HEK293 (cell line): Measurements from ENCODE around the gene FBXO10.

Experiments used
- CTCF ChIA-PET: fragments of 350-600 bp; formaldehyde crosslinking; extraction: SDS; loops from one replicate; lab custom pipeline; 2021; ENCODE audit warnings: antibody characterized with exemption; lab: Yijun Ruan, JAX
- POLR2A ChIA-PET: fragments of 300-600 bp; formaldehyde crosslinking; extraction: SDS; loops from one replicate; lab custom pipeline; 2020; ENCODE audit warnings: antibody characterized with exemption, inconsistent platforms; lab: Yijun Ruan, JAX
- H3K27ac ChIP-seq: fragments of 200-500 bp; sonication (Bioruptor generic); 2 replicates; pipeline ENCODE4 v1.5.1; 2014; ENCODE audit warnings: low read depth, low read length, control low read depth, inconsistent platforms; ENCODE audit errors: extremely low read depth
- H3K36me3 ChIP-seq, 2 experiments: fragments of 200-500 bp in 1 of 2; sonication (Bioruptor generic) in 1 of 2; 1 replicate in 1 of 2; 2 replicates in 1 of 2; pipeline ENCODE4 v1.5.1; 2014 to 2017; ENCODE audit warnings: inconsistent platforms in 2 of 2, low read length in 2 of 2; ENCODE audit not compliant: control insufficient read depth in 2 of 2, insufficient read depth in 1 of 2
- H3K4me1 ChIP-seq: fragments of 200-500 bp; sonication (Bioruptor generic); 2 replicates; pipeline ENCODE4 v1.5.1; 2014; ENCODE audit warnings: mild to moderate bottlenecking, low read length, inconsistent platforms; ENCODE audit not compliant: control insufficient read depth, insufficient read depth
- H3K4me3 ChIP-seq: 2 replicates; pipeline ENCODE4 v1.5.1; 2011; ENCODE audit warnings: low read depth, mild to moderate bottlenecking, control low read depth, low read length, moderate library complexity
- H3K9me3 ChIP-seq: fragments of 200-500 bp; sonication (Bioruptor generic); 2 replicates; pipeline ENCODE4 v1.5.1; 2014; ENCODE audit warnings: low read depth, low read length, inconsistent platforms; ENCODE audit not compliant: control insufficient read depth, insufficient read depth
- KLF17 ChIP-seq: fragments of 450-650 bp; formaldehyde crosslinking; IDR thresholded peaks from 2 replicates; pipeline ENCODE4 v1.5.1; 2016; ENCODE audit warnings: missing biosample characterization, missing genetic modification characterization
- PRDM2 ChIP-seq: fragments of 450-650 bp; formaldehyde crosslinking; IDR thresholded peaks from 2 replicates; pipeline ENCODE4 v1.5.1; 2016; ENCODE audit warnings: missing biosample characterization, missing genetic modification characterization, borderline replicate concordance
- YY1 ChIP-seq: fragments of 450-650 bp; formaldehyde crosslinking; IDR thresholded peaks from 2 replicates; pipeline ENCODE4 v1.5.1; 2018; ENCODE audit warnings: missing biosample characterization, missing genetic modification characterization
- ZBTB21 ChIP-seq: fragments of 450-650 bp; formaldehyde crosslinking; IDR thresholded peaks from 2 replicates; pipeline ENCODE4 v1.5.1; 2017; ENCODE audit warnings: missing biosample characterization, missing genetic modification characterization
- ZBTB6 ChIP-seq: fragments of 450-650 bp; formaldehyde crosslinking; IDR thresholded peaks from 2 replicates; pipeline ENCODE4 v1.5.1; 2017; ENCODE audit warnings: missing biosample characterization, missing genetic modification characterization
- ZNF132 ChIP-seq: fragments of 450-650 bp; formaldehyde crosslinking; IDR thresholded peaks from 2 replicates; pipeline ENCODE4 v1.5.1; 2017; ENCODE audit warnings: missing biosample characterization, missing genetic modification characterization, borderline replicate concordance
- ZNF174 ChIP-seq: fragments of 450-650 bp; formaldehyde crosslinking; IDR thresholded peaks from 2 replicates; pipeline ENCODE4 v1.5.0; 2017; ENCODE audit warnings: missing biosample characterization, mild to moderate bottlenecking, missing genetic modification characterization
- ZNF280D ChIP-seq: fragments of 450-650 bp; formaldehyde crosslinking; IDR thresholded peaks from 2 replicates; pipeline ENCODE4 v1.5.1; 2016; ENCODE audit warnings: missing biosample characterization, missing genetic modification characterization
- ZNF311 ChIP-seq: fragments of 450-650 bp; formaldehyde crosslinking; IDR thresholded peaks from 2 replicates; pipeline ENCODE4 v1.5.1; 2017; ENCODE audit warnings: missing biosample characterization, missing genetic modification characterization, borderline replicate concordance
- ZNF366 ChIP-seq: fragments of 450-650 bp; formaldehyde crosslinking; conservative IDR thresholded peaks from 2 replicates; pipeline ENCODE4 v1.5.1; 2016; ENCODE audit warnings: missing biosample characterization, missing genetic modification characterization
- ZNF423 ChIP-seq: fragments of 450-650 bp; formaldehyde crosslinking; IDR thresholded peaks from 2 replicates; pipeline ENCODE4 v1.5.1; 2016; ENCODE audit warnings: missing biosample characterization, missing genetic modification characterization
- ZNF585B ChIP-seq: fragments of 450-650 bp; formaldehyde crosslinking; IDR thresholded peaks from 2 replicates; pipeline ENCODE4 v1.5.1; 2016; ENCODE audit warnings: missing biosample characterization, missing genetic modification characterization
- ZNF830 ChIP-seq: fragments of 450-650 bp; IDR thresholded peaks from 2 replicates; pipeline ENCODE4 v1.5.0; 2018; ENCODE audit warnings: missing biosample characterization, missing genetic modification characterization, low read depth, mild to moderate bottlenecking, moderate library complexity
- ZSCAN30 ChIP-seq: fragments of 450-650 bp; IDR thresholded peaks from 2 replicates; pipeline ENCODE4 v1.5.1; 2018; ENCODE audit warnings: missing biosample characterization, mild to moderate bottlenecking, missing genetic modification characterization, moderate library complexity
- ZSCAN4 ChIP-seq: fragments of 450-650 bp; formaldehyde crosslinking; IDR thresholded peaks from 2 replicates; pipeline ENCODE4 v1.5.1; 2017; ENCODE audit warnings: missing biosample characterization, missing genetic modification characterization

The FBXO10 gene

GRCh38 chr9:37620396-37620795 is 44.2 kb upstream of the FBXO10 start (continued):
- no peak for TF ChIP-seq PRDM2
- no peak for TF ChIP-seq KLF17 (tag by site-specific recombination)
- no peak for TF ChIP-seq ZNF830 (tag by site-specific recombination)

GRCh38 chr9:37619806-37620205 is 43.6 kb upstream of the FBXO10 start:
- H3K36me3 ChIP-seq: no peaks in the 10 kb centered on the region
- TF ChIP-seq ZNF423 (tag by site-specific recombination) (no peak), ZBTB21 (tag by site-specific recombination) (no peak), ZNF280D (tag by site-specific recombination) (no peak), ZNF366 (tag by site-specific recombination) (no peak), ZNF311 (no peak), ZNF174 (tag by site-specific recombination) (no peak), ZSCAN30 (tag by site-specific recombination) (no peak), ZNF132 (tag by site-specific recombination) (no peak), YY1 (tag by site-specific recombination) (no peak), ZSCAN4 (tag by site-specific recombination) (no peak), ZBTB6 (tag by site-specific recombination) (no peak), ZNF585B (no peak)
- H3K4me3 ChIP-seq: no peak overlapping the region
- H3K4me1 ChIP-seq: no peaks in the 10 kb centered on the region
- H3K9me3 ChIP-seq: no peaks in the 10 kb centered on the region
- POLR2A ChIA-PET: no interaction called here
- H3K27ac ChIP-seq: no peak overlapping the region
- CTCF ChIA-PET: interaction anchor here (1.3 kb wide), 1 partner anchor 23 kb away, joined by 3 read pairs; no protein-coding TSS in a partner anchor
